ENCODE measurements around the gene DDX1. TPM values are rescaled to one million over a fixed set of nuclear protein-coding genes. Genes with fewer than 3 reads are reported as not detected.

DDX1 gene
- polyA plus RNA-seq, 1 donor (not counting 4 experiments of a cell fraction or from before 2014, with no cell fraction given): 140 TPM

DNA sequence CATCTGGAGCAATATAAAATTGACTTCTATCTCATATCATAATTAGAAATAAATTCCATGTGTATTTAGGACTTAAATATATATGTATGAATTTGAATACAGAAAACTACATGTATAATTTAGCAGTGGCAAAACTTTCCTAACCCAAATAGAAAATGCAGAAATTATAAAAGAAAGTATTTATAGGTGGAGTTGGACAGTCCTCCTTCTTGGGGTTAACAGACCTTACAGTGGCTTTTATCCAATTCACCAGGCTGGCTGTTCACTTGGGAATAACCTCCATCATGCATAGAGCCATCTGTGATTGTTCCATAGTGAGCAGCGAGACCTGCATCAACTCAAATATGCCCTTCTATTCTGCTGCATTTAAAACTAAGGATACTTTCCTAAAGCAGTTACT, 8.3 kb downstream of the DDX1 start:
- FAIRE-seq: no peak
- H4K20me1 ChIP-seq (ENCODE audit: control insufficient read depth, extremely low read depth, insufficient read depth, low read length): no peaks in the 10 kb centered on the region

DNA sequence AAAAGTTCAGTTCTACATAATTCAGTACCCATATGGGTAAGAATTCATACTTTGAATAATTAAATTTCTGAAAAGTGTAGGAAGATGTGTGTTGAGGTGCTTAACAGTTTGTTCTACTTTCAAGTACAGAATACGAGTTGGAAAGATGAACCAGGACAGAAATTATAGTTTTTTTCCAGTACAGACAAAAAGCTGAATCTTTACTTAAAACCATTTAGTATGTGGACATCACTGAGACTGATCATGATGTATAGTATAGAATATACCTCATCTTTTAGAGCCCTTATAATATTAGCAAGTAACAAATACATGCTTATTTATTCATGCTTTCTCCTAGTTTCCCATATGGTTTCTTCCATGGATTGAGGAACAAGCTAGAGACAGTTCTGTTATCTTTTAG, 10.0 kb downstream of the DDX1 start:
- DNase-seq (ENCODE audit: low read depth, low spot score): no peak
- TF ChIP-seq, protein P1, sequence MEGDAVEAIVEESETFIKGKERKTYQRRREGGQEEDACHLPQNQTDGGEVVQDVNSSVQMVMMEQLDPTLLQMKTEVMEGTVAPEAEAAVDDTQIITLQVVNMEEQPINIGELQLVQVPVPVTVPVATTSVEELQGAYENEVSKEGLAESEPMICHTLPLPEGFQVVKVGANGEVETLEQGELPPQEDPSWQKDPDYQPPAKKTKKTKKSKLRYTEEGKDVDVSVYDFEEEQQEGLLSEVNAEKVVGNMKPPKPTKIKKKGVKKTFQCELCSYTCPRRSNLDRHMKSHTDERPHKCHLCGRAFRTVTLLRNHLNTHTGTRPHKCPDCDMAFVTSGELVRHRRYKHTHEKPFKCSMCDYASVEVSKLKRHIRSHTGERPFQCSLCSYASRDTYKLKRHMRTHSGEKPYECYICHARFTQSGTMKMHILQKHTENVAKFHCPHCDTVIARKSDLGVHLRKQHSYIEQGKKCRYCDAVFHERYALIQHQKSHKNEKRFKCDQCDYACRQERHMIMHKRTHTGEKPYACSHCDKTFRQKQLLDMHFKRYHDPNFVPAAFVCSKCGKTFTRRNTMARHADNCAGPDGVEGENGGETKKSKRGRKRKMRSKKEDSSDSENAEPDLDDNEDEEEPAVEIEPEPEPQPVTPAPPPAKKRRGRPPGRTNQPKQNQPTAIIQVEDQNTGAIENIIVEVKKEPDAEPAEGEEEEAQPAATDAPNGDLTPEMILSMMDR (optimal IDR thresholded peaks at IDR 0.05 in 1 of 3, IDR thresholded peaks at IDR 0.05 in 1 of 3, conservative IDR thresholded peaks at IDR 0.05 in 1 of 3; ENCODE audit: extremely low read depth in 1 of 3, insufficient read depth in 2 of 3, low read length in 3 of 3): no peak
- TF ChIP-seq EZH2 (IDR thresholded peaks at IDR 0.05; ENCODE audit: low read length): no peak
- H3K4me2 ChIP-seq (ENCODE audit: control insufficient read depth, extremely low read depth, insufficient read depth, low read depth, low read length): no peak overlapping the region
- no peaks in the 10 kb centered on the region for H3K4me1 ChIP-seq (ENCODE audit: control insufficient read depth, extremely low read depth, insufficient read depth, low read length)
- no peak for FAIRE-seq
- H3K9me3 ChIP-seq (ENCODE audit: control insufficient read depth, low read depth, low read length): no peaks in the 10 kb centered on the region
- H4K20me1 ChIP-seq (ENCODE audit: control insufficient read depth, extremely low read depth, insufficient read depth, low read length): no peaks in the 10 kb centered on the region
- H3K27me3 ChIP-seq (ENCODE audit: control insufficient read depth, extremely low read depth, insufficient read depth, low read length): no peaks in the 10 kb centered on the region
- H3K79me2 ChIP-seq (ENCODE audit: control insufficient read depth, insufficient read depth, low read length): no peaks in the 10 kb centered on the region
- no peaks in the 10 kb centered on the region for H3K9me1 ChIP-seq (ENCODE audit: control insufficient read depth, extremely low read depth, insufficient read depth, low read length)
- no peak overlapping the region for H3K4me3 ChIP-seq (ENCODE audit: control insufficient read depth in 2 of 3, extremely low read depth in 1 of 3, insufficient read depth in 2 of 3, low read depth in 1 of 3, low read length in 3 of 3)
- H2AFZ ChIP-seq (ENCODE audit: control insufficient read depth, low read length): no peak overlapping the region
- H3K27ac ChIP-seq (ENCODE audit: control insufficient read depth, insufficient read depth, low read length): no peak overlapping the region
- H3K36me3 ChIP-seq (ENCODE audit: control insufficient read depth in 2 of 2, extremely low read depth in 1 of 2, insufficient read depth in 2 of 2, low read length in 2 of 2): peaks cover 29 to 39% of the 10 kb centered on the region in 2 experiments
- H3K9ac ChIP-seq (ENCODE audit: control insufficient read depth, extremely low read depth, insufficient read depth, low read length): no peak overlapping the region
- dilution Hi-C loops (cut with MboI; ENCODE audit: extremely low pct_ligation_motif_present, low sequenced_read_pairs): no loop called here

More for the DNA sequence above, 8.3 kb downstream of the DDX1 start:
- Histone ChIP-seq H3K27ac (ENCODE audit: control insufficient read depth, insufficient read depth, low read length) (no peak overlapping the region), H3K4me1 (ENCODE audit: control insufficient read depth, extremely low read depth, insufficient read depth, low read length) (no peaks in the 10 kb centered on the region), H3K27me3 (ENCODE audit: control insufficient read depth, extremely low read depth, insufficient read depth, low read length) (no peaks in the 10 kb centered on the region), H2AFZ (ENCODE audit: control insufficient read depth, low read length) (no peak overlapping the region), H3K79me2 (ENCODE audit: control insufficient read depth, insufficient read depth, low read length) (peaks cover 7% of the 10 kb centered on the region), H3K9me3 (ENCODE audit: control insufficient read depth, low read depth, low read length) (no peaks in the 10 kb centered on the region), H3K9ac (ENCODE audit: control insufficient read depth, extremely low read depth, insufficient read depth, low read length) (no peak overlapping the region), H3K36me3 (ENCODE audit: control insufficient read depth in 2 of 2, extremely low read depth in 1 of 2, insufficient read depth in 2 of 2, low read length in 2 of 2) (peaks cover 26 to 45% of the 10 kb centered on the region in 2 experiments), H3K9me1 (ENCODE audit: control insufficient read depth, extremely low read depth, insufficient read depth, low read length) (no peaks in the 10 kb centered on the region), H3K4me3 (ENCODE audit: control insufficient read depth in 2 of 3, extremely low read depth in 1 of 3, insufficient read depth in 2 of 3, low read depth in 1 of 3, low read length in 3 of 3) (no peak overlapping the region), H3K4me2 (ENCODE audit: control insufficient read depth, extremely low read depth, insufficient read depth, low read depth, low read length) (no peak overlapping the region)
- dilution Hi-C loops (cut with MboI; ENCODE audit: extremely low pct_ligation_motif_present, low sequenced_read_pairs): no loop called here
- no peak for TF ChIP-seq EZH2 (IDR thresholded peaks at IDR 0.05; ENCODE audit: low read length)
- TF ChIP-seq, protein P1 (optimal IDR thresholded peaks at IDR 0.05 in 1 of 3, IDR thresholded peaks at IDR 0.05 in 1 of 3, conservative IDR thresholded peaks at IDR 0.05 in 1 of 3; ENCODE audit: extremely low read depth in 1 of 3, insufficient read depth in 2 of 3, low read length in 3 of 3): no peak
- no peak for DNase-seq (ENCODE audit: low read depth, low spot score)

All from keratinocyte (primary cell).